ENCODE results near the gene ECE1. TPM values are rescaled to one million over a fixed set of nuclear protein-coding genes. Genes with fewer than 3 reads are reported as not detected.
"Not testable (repeated sequence)": the region's sequence is repeated elsewhere in the genome, so short reads cannot be mapped to it uniquely, and the experiment has no call there.

Gene ECE1
- total RNA-seq, 1 experiment from 2014 or later = 192 TPM

GRCh38 chr1:21287905-21288514 is 2.3 kb downstream of the ECE1 start:
- CTCF ChIA-PET = no interaction called here
- ATAC-seq (no peak), DNase-seq (ENCODE audit: low read depth, low spot score) (no peak)
- in situ Hi-C loops (cut with HindIII; ENCODE audit: low pct_unique_long_range_greater_than_20kb, low sequenced_read_pairs) = no loop called here
- Histone ChIP-seq H3K4me3 (ENCODE audit: low read depth in 2 of 2, low read length in 2 of 2) (no peak overlapping the region), H3K9me3 (ENCODE audit: control insufficient read depth, insufficient read depth, low read depth, low read length) (no peaks in the 10 kb centered on the region), H3K27me3 (ENCODE audit: control insufficient read depth, insufficient read depth, low read length) (no peaks in the 10 kb centered on the region), H3K36me3 (ENCODE audit: control insufficient read depth, insufficient read depth, low read length) (no peaks in the 10 kb centered on the region), H3K27ac (ENCODE audit: low read length) (no peak overlapping the region), H3K4me1 (ENCODE audit: control insufficient read depth, insufficient read depth, low read length) (peaks cover 24% of the 10 kb centered on the region)
- intact Hi-C loops (cut with micrococcal nuclease; ENCODE audit: unreplicated experiment) = no loop called here
- POLR2A ChIA-PET = no interaction called here
- no TSS peak for BruUV-seq (replicated peaks)
- no peak for TF ChIP-seq POLR2AphosphoS5 (IDR thresholded peaks at IDR 0.05; ENCODE audit: low read depth, low read length)
- TF ChIP-seq CTCF (IDR thresholded peaks at IDR 0.05) = no peak

- H3K36me3 ChIP-seq (ENCODE audit: control insufficient read depth, insufficient read depth, low read length); H3K9me3 ChIP-seq (ENCODE audit: control insufficient read depth, insufficient read depth, low read depth, low read length); H3K4me3 ChIP-seq (ENCODE audit: low read depth in 2 of 2, low read length in 2 of 2); H3K27ac ChIP-seq (ENCODE audit: low read length); POLR2A ChIA-PET; DNase-seq (ENCODE audit: low read depth, low spot score); BruUV-seq (replicated peaks); H3K27me3 ChIP-seq (ENCODE audit: control insufficient read depth, insufficient read depth, low read length); H3K4me1 ChIP-seq (ENCODE audit: control insufficient read depth, insufficient read depth, low read length); intact Hi-C loops (cut with micrococcal nuclease; ENCODE audit: unreplicated experiment); ATAC-seq; in situ Hi-C loops (cut with HindIII; ENCODE audit: low pct_unique_long_range_greater_than_20kb, low sequenced_read_pairs): not testable (repeated sequence)
- CTCF ChIA-PET = interaction anchor here (0.6 kb wide), 1 partner anchor 17 kb away, joined by 3 read pairs; no protein-coding TSS in a partner anchor
Observed at GRCh38 chr1:21285386-21285785, 4.9 kb downstream of the ECE1 start.

DNA sequence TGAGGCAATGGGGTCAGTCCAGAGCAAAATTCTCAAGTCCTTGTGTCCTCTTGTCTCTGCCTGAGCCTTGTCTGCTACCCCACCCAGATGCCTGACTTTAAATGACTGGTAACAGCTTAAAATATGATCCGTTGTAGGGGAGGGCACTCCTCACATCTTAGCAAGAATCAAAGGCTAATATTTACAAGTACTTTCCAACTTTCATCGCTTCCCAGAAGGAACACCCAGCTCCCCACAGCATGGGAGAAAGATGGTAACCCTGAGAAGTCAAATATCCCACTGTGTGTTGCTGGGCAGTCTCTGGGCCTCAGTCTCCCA is 5.2 kb downstream of the ECE1 start:
- in situ Hi-C loops (cut with HindIII; ENCODE audit: low pct_unique_long_range_greater_than_20kb, low sequenced_read_pairs) = no loop called here
- ATAC-seq (no peak), DNase-seq (ENCODE audit: low read depth, low spot score) (no peak)
- CTCF ChIA-PET = no interaction called here
- Histone ChIP-seq H3K36me3 (ENCODE audit: control insufficient read depth, insufficient read depth, low read length) (no peaks in the 10 kb centered on the region), H3K9me3 (ENCODE audit: control insufficient read depth, insufficient read depth, low read depth, low read length) (no peaks in the 10 kb centered on the region), H3K4me1 (ENCODE audit: control insufficient read depth, insufficient read depth, low read length) (peaks cover 9% of the 10 kb centered on the region), H3K27me3 (ENCODE audit: control insufficient read depth, insufficient read depth, low read length) (no peaks in the 10 kb centered on the region), H3K4me3 (ENCODE audit: low read depth in 2 of 2, low read length in 2 of 2) (no peak overlapping the region), H3K27ac (ENCODE audit: low read length) (no peak overlapping the region)
- BruUV-seq (replicated peaks) = no TSS peak
- intact Hi-C loops (cut with micrococcal nuclease; ENCODE audit: unreplicated experiment) = no loop called here
- POLR2A ChIA-PET = no interaction called here
- TF ChIP-seq POLR2AphosphoS5 (IDR thresholded peaks at IDR 0.05; ENCODE audit: low read depth, low read length) = no peak
- TF ChIP-seq CTCF (IDR thresholded peaks at IDR 0.05) = no peak
- TF ChIP-seq TCF7L2 (IDR thresholded peaks at IDR 0.05; ENCODE audit: low read depth, low read length) = no peak
- no peak for TF ChIP-seq SIN3A (IDR thresholded peaks at IDR 0.05; ENCODE audit: borderline replicate concordance, insufficient read depth, low read depth, low read length)
- TF ChIP-seq REST (IDR thresholded peaks at IDR 0.05; ENCODE audit: insufficient read depth in 1 of 2, low read depth in 2 of 2, low read length in 1 of 2) = no peak
